K562 (cell line): ENCODE measurements around the gene UQCRC2. TPM values are rescaled to one million over a fixed set of nuclear protein-coding genes. Genes with fewer than 3 reads are reported as not detected.

ENCODE experiments used
- BRF2 ChIP-seq: IDR thresholded peaks from 3 replicates; pipeline ENCODE4 v1.6.1; 2011; ENCODE audit warnings: borderline replicate concordance, mild to moderate bottlenecking; ENCODE audit not compliant: insufficient read length, insufficient read depth
- CREM ChIP-seq: IDR thresholded peaks from 2 replicates; pipeline ENCODE4 v1.6.1; 2014; ENCODE audit warnings: antibody characterized with exemption, low read depth
- CSDE1 ChIP-seq, 2 experiments: fragments of 450-650 bp; IDR thresholded peaks; 2 replicates each; pipeline ENCODE4 v1.6.1; 2016; ENCODE audit warnings: mild to moderate bottlenecking in 1 of 2
- FOXA3 ChIP-seq, 2 experiments: fragments of 450-650 bp in 1 of 2; sonication (generic) in 1 of 2; formaldehyde crosslinking; IDR thresholded peaks in 1 of 2; conservative IDR thresholded peaks in 1 of 2; 2 replicates each; pipeline versions ENCODE4 v1.4.0 to v1.8.0; 2020 to 2022; ENCODE audit warnings: mild to moderate bottlenecking in 2 of 2, missing genetic modification reagents in 1 of 2
- GTF2B ChIP-seq: IDR thresholded peaks from 2 replicates; pipeline ENCODE4 v1.6.1; 2011; ENCODE audit not compliant: insufficient read length; ENCODE audit errors: extremely low read depth
- HDAC1 ChIP-seq, 2 experiments: fragments of 450-650 bp; IDR thresholded peaks; 2 replicates each; pipeline ENCODE4 v1.6.1; 2016 to 2017; ENCODE audit warnings: inconsistent platforms in 1 of 2, mild to moderate bottlenecking in 1 of 2, moderate library complexity in 1 of 2
- HMBOX1 ChIP-seq: sonication (generic); IDR thresholded peaks from 2 replicates; pipeline ENCODE4 v1.6.1; 2016
- KDM2B ChIP-seq: fragments of 250-450 bp; sonication (Bioruptor Pico); IDR thresholded peaks from 2 replicates; pipeline ENCODE4 v1.8.0; 2021; ENCODE audit warnings: mild to moderate bottlenecking, moderate library complexity
- MLLT1 ChIP-seq, 2 experiments: fragments of 450-650 bp; IDR thresholded peaks; 2 replicates each; pipeline ENCODE4 v1.6.1; 2016
- NCOA2 ChIP-seq, 2 experiments: fragments of 450-650 bp; IDR thresholded peaks; 2 replicates each; pipeline ENCODE4 v1.6.1; 2018; ENCODE audit warnings: mild to moderate bottlenecking in 2 of 2, moderate library complexity in 1 of 2; ENCODE audit not compliant: partially characterized antibody in 2 of 2
- NR4A1 ChIP-seq, 2 experiments: fragments of 250-450 bp in 1 of 2; fragments of 450-650 bp in 1 of 2; sonication (Bioruptor Pico) in 1 of 2; IDR thresholded peaks; 2 replicates each; pipeline versions ENCODE4 v1.4.0 to v1.6.1; 2016 to 2020; ENCODE audit warnings: mild to moderate bottlenecking in 2 of 2, missing compliant biosample characterization in 1 of 2, missing genetic modification characterization in 1 of 2, moderate library complexity in 1 of 2
- NRF1 ChIP-seq, 2 experiments: fragments of 450-650 bp; IDR thresholded peaks in 1 of 2; conservative IDR thresholded peaks in 1 of 2; 2 replicates each; pipeline ENCODE4 v1.6.1; 2014; ENCODE audit warnings: mild to moderate bottlenecking in 2 of 2
- PHF8 ChIP-seq: fragments of 200-600 bp; sonication (generic); IDR thresholded peaks from 2 replicates; pipeline ENCODE4 v1.6.1; 2012; ENCODE audit warnings: mixed run types, mild to moderate bottlenecking, inconsistent platforms, low read length, moderate library complexity, borderline replicate concordance
- POLR2H ChIP-seq: IDR thresholded peaks from 2 replicates; pipeline ENCODE4 v1.6.1; 2016; ENCODE audit warnings: missing genetic modification characterization, low read depth, mild to moderate bottlenecking, control low read depth, missing compliant biosample characterization, moderate library complexity
- RHOXF2B ChIP-seq: fragments of 250-450 bp; sonication (Bioruptor Pico); conservative IDR thresholded peaks from 2 replicates; pipeline ENCODE4 v1.5.1; 2021
- SMAD1 ChIP-seq: fragments of 150-350 bp; IDR thresholded peaks from 2 replicates; pipeline ENCODE4 v1.6.1; 2014; ENCODE audit warnings: low read length, low read depth; ENCODE audit not compliant: partially characterized antibody
- SRSF1 ChIP-seq: fragments of 200-400 bp; formaldehyde crosslinking; IDR thresholded peaks from 2 replicates; pipeline ENCODE4 v1.6.1; 2017; ENCODE audit warnings: mild to moderate bottlenecking, low read depth, low read length, moderate library complexity
- STAT5A ChIP-seq: IDR thresholded peaks from 2 replicates; pipeline ENCODE4 v1.6.1; 2012; ENCODE audit warnings: low read length, inconsistent platforms, borderline replicate concordance
- ZKSCAN3 ChIP-seq: fragments of 250-450 bp; sonication (Bioruptor Pico); IDR thresholded peaks from 2 replicates; pipeline ENCODE4 v1.4.0; 2020
- ZNF197 ChIP-seq: fragments of 200-800 bp; sonication (Bioruptor generic); IDR thresholded peaks from 2 replicates; pipeline ENCODE4 v1.6.1; 2016; ENCODE audit warnings: low read depth, missing genetic modification characterization, missing compliant biosample characterization
- ZNF449 ChIP-seq: fragments of 250-450 bp; sonication (Bioruptor Pico); IDR thresholded peaks from 2 replicates; pipeline ENCODE4 v1.8.0; 2022; ENCODE audit warnings: moderate library complexity, mild to moderate bottlenecking, inconsistent platforms
- polyA plus RNA-seq, 8 experiments: library from polyadenylated mRNA; depleted of rRNA in 4 of 8; stranded (reverse) in 5 of 8; unstranded in 3 of 8; fragments of >200 nt; fragmentation: Nextera tagmentation in 2 of 8; fragmentation: Illumina TruSeq in 1 of 8; extraction: Ambion mirVana in 2 of 8; extraction: Trizol in 1 of 8; gene quantifications; 2 replicates each; pipeline versions ENCODE4 v1.2.1 to v1.2.3, GENCODE V29; 2011 to 2014; ENCODE audit warnings: inconsistent platforms in 1 of 8, missing spikeins in 1 of 8
- total RNA-seq, 7 experiments: library from RNA; depleted of rRNA in 6 of 7; stranded (reverse); fragments of >200 nt in 6 of 7; fragmentation: Illumina TruSeq in 2 of 7; extraction: Trizol in 2 of 7; gene quantifications; 2 replicates each; pipeline versions ENCODE4 v1.2.1 to v1.2.3, GENCODE V29; 2011 to 2021; ENCODE audit warnings: low replicate concordance in 1 of 7

Gene UQCRC2
- total and polyA plus RNA-seq, 9 of the 15 experiments (the other 6 are each of a cell fraction or from before 2014, with no cell fraction given), result 177 to 516 (median 319) TPM

- TF ChIP-seq KDM2B (CRISPR knock-in tag) (no peak), SMAD1 (no peak), HDAC1 (IDR thresholded peaks at IDR 0.05) (peak; percentile 31 to 89; a peak in 2 of 4 replicates), CREM (peak; percentile 71), RHOXF2B (CRISPR knock-in tag) (no peak), ZNF449 (no peak), BRF2 (no peak), POLR2H (tag) (peak; percentile 84), NRF1 (conservative IDR thresholded peaks at IDR 0.05 in 1 of 2, IDR thresholded peaks at IDR 0.05 in 1 of 2) (peak; percentile 79 to 82), FOXA3 (CRISPR knock-in tag; conservative IDR thresholded peaks at IDR 0.05 in 1 of 2, IDR thresholded peaks at IDR 0.05 in 1 of 2) (0 out of 4 replicates have a peak, but pooled peaks of 1 of the 2 experiments have one; percentile 65), NR4A1 (CRISPR knock-in tag; IDR thresholded peaks at IDR 0.05) (no peak), NR4A1 (tag; IDR thresholded peaks at IDR 0.05) (no peak), ZNF197 (no peak), HMBOX1 (no peak), CSDE1 (IDR thresholded peaks at IDR 0.05) (no peak), SRSF1 (no peak), MLLT1 (IDR thresholded peaks at IDR 0.05) (peak in 1 of 2 experiments; percentile 48; a peak in 1 of 4 replicates), GTF2B (peak; percentile 78), PHF8 (peak; percentile 90), NCOA2 (IDR thresholded peaks at IDR 0.05; ENCODE audit: partially characterized antibody in 2 of 2) (no peak), ZKSCAN3 (CRISPR knock-in tag) (no peak), STAT5A (peak; percentile 37; the same call in 1 of the 2 replicates)
Observed at GRCh38 chr16:21952793-21953540, at the start of gene UQCRC2 (continued).
